Esophagus muscularis mucosa (tissue), 4 donors: ENCODE results near the gene DGKD.

Experiments used
- EP300 ChIP-seq: sonication (generic); formaldehyde crosslinking; IDR thresholded peaks from one replicate; pipeline ENCODE4 v1.6.1; 2017; ENCODE audit warnings: antibody characterized with exemption
- POLR2A ChIP-seq: fragments of 450-650 bp; IDR thresholded peaks from one replicate; pipeline ENCODE4 v1.6.1; 2017; ENCODE audit warnings: antibody characterized with exemption, moderate library complexity, mild to moderate bottlenecking, low read depth
- POLR2AphosphoS5 ChIP-seq, 2 donors: sonication (generic); formaldehyde crosslinking; IDR thresholded peaks; one replicate each; pipeline ENCODE4 v1.6.1; 2017; ENCODE audit warnings: antibody characterized with exemption in 2 of 2
- TF ChIP-seq, protein P1 (sequence below), 3 experiments: fragments of 200-600 bp in 2 of 3; fragments of 450-650 bp in 1 of 3; sonication (generic) in 2 of 3; IDR thresholded peaks; one replicate each; pipeline ENCODE4 v1.5.1; 2017 to 2019; ENCODE audit warnings: antibody characterized with exemption in 3 of 3, mild to moderate bottlenecking in 2 of 3, moderate library complexity in 1 of 3

DNA sequence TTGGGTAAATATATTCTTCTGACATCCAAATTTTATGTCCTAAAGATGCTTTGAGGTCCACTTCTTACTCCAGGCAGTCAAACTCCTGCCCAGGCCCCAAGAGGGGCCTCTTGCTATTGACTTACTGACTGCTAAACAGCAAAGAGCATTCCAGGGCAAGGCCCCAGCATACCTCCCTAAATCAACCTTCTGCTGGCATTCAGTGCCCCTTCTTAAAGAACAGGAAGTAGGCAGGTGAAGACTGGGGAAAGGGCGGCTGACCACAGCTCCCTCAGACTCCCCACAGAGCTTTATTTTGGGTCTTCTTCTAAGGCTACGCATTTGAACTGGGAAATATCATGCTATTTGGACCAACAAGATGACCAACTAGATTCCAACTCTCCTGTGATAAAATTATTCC, 143.4 kb downstream of the DGKD start:
- no peak for TF ChIP-seq POLR2A
- TF ChIP-seq, protein P1, sequence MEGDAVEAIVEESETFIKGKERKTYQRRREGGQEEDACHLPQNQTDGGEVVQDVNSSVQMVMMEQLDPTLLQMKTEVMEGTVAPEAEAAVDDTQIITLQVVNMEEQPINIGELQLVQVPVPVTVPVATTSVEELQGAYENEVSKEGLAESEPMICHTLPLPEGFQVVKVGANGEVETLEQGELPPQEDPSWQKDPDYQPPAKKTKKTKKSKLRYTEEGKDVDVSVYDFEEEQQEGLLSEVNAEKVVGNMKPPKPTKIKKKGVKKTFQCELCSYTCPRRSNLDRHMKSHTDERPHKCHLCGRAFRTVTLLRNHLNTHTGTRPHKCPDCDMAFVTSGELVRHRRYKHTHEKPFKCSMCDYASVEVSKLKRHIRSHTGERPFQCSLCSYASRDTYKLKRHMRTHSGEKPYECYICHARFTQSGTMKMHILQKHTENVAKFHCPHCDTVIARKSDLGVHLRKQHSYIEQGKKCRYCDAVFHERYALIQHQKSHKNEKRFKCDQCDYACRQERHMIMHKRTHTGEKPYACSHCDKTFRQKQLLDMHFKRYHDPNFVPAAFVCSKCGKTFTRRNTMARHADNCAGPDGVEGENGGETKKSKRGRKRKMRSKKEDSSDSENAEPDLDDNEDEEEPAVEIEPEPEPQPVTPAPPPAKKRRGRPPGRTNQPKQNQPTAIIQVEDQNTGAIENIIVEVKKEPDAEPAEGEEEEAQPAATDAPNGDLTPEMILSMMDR (IDR thresholded peaks at IDR 0.05), result no peak
- no peak for TF ChIP-seq POLR2AphosphoS5 (IDR thresholded peaks at IDR 0.05)
- no peak for TF ChIP-seq EP300
